WTC11 (cell line): ENCODE data around the gene PAN3. TPM values are rescaled to one million over a fixed set of nuclear protein-coding genes. Genes with fewer than 3 reads are reported as not detected.

Experiments used
- ATAC-seq: fragments of 200-7000 bp; cut with Tn5 transposase; 2 replicates; pipeline ENCODE4 v1.10.0; 2021; ENCODE audit warnings: mild to moderate bottlenecking, moderate library complexity
- CTCF ChIA-PET: fragments of 300-600 bp; sonication (Branson Sonifier 250); formaldehyde crosslinking; loops from one replicate; lab custom pipeline; 2021; ENCODE audit warnings: antibody characterized with exemption; lab: Charles Lee
- POLR2A ChIA-PET: fragments of 350-600 bp; sonication (Branson Sonifier 250); formaldehyde crosslinking; loops from one replicate; lab custom pipeline; 2021; ENCODE audit warnings: antibody characterized with exemption; lab: Charles Lee
- DNase-seq: peaks from one replicate; pipeline ENCODE4 v3.0.0; 2021; ENCODE audit warnings: low spot score
- H3K27ac Mint-ChIP-seq: 2 replicates; pipeline ENCODE4 v1.8.0; 2021; ENCODE audit warnings: mixed read lengths
- H3K27me3 Mint-ChIP-seq: 2 replicates; pipeline ENCODE4 v1.8.0; 2021; ENCODE audit warnings: low read depth, mild to moderate bottlenecking, moderate library complexity, mixed read lengths
- H3K36me3 Mint-ChIP-seq: 2 replicates; pipeline ENCODE4 v1.8.0; 2021; ENCODE audit warnings: mixed read lengths
- H3K4me1 Mint-ChIP-seq: 2 replicates; pipeline ENCODE4 v1.8.0; 2022; ENCODE audit warnings: mixed read lengths
- H3K4me3 Mint-ChIP-seq: 2 replicates; pipeline ENCODE4 v1.8.0; 2021; ENCODE audit warnings: mild to moderate bottlenecking, moderate library complexity, mixed read lengths
- H3K9me3 Mint-ChIP-seq: 2 replicates; pipeline ENCODE4 v1.8.0; 2021; ENCODE audit warnings: mixed read lengths
- CTCF ChIP-seq: fragments of 200-600 bp; IDR thresholded peaks from 2 replicates; pipeline ENCODE4 v1.8.0; 2022; ENCODE audit warnings: antibody characterized with exemption
- ELF4 ChIP-seq: sonication (generic); formaldehyde crosslinking; IDR thresholded peaks from 2 replicates; pipeline ENCODE4 v1.8.1; 2022; ENCODE audit warnings: low read depth, mild to moderate bottlenecking, moderate library complexity, missing genetic modification reagents
- ERG ChIP-seq: fragments of 250-450 bp; sonication (Bioruptor Pico); IDR thresholded peaks from 2 replicates; pipeline ENCODE4 v1.8.0; 2021; ENCODE audit warnings: mild to moderate bottlenecking
- ESRRA ChIP-seq: sonication (generic); formaldehyde crosslinking; IDR thresholded peaks from 2 replicates; pipeline ENCODE4 v1.8.1; 2022; ENCODE audit warnings: mild to moderate bottlenecking, missing genetic modification reagents, borderline replicate concordance
- FOXP1 ChIP-seq: sonication (generic); formaldehyde crosslinking; IDR thresholded peaks from 2 replicates; pipeline ENCODE4 v1.8.0; 2022; ENCODE audit warnings: missing genetic modification reagents, mild to moderate bottlenecking, moderate library complexity, borderline replicate concordance
- HMGA2 ChIP-seq: fragments of 250-450 bp; sonication (Bioruptor Pico); IDR thresholded peaks from 2 replicates; pipeline ENCODE4 v1.4.0; 2021; ENCODE audit warnings: mild to moderate bottlenecking, moderate library complexity
- IRF2 ChIP-seq: sonication (generic); formaldehyde crosslinking; IDR thresholded peaks from 2 replicates; pipeline ENCODE4 v1.8.0; 2022; ENCODE audit warnings: low read depth, missing genetic modification reagents, borderline replicate concordance
- MAX ChIP-seq: sonication (generic); formaldehyde crosslinking; IDR thresholded peaks from 2 replicates; pipeline ENCODE4 v1.8.0; 2022; ENCODE audit warnings: mild to moderate bottlenecking, missing genetic modification reagents
- NFE2L1 ChIP-seq: sonication (generic); formaldehyde crosslinking; IDR thresholded peaks from 2 replicates; pipeline ENCODE4 v1.8.1; 2023; ENCODE audit warnings: missing genetic modification reagents
- NFYB ChIP-seq: sonication (generic); formaldehyde crosslinking; conservative IDR thresholded peaks from 2 replicates; pipeline ENCODE4 v1.8.0; 2022; ENCODE audit warnings: low read depth, missing genetic modification reagents
- NR1H2 ChIP-seq: sonication (generic); formaldehyde crosslinking; IDR thresholded peaks from 2 replicates; pipeline ENCODE4 v1.9.0; 2021; ENCODE audit warnings: mild to moderate bottlenecking, moderate library complexity, missing genetic modification reagents
- NR3C1 ChIP-seq: sonication (generic); formaldehyde crosslinking; conservative IDR thresholded peaks from 2 replicates; pipeline ENCODE4 v1.8.1; 2023; ENCODE audit warnings: low read depth, mild to moderate bottlenecking, missing genetic modification reagents
- PRRX2 ChIP-seq: fragments of 250-450 bp; sonication (Bioruptor Pico); IDR thresholded peaks from 2 replicates; pipeline ENCODE4 v1.8.0; 2021; ENCODE audit warnings: mild to moderate bottlenecking
- RELA ChIP-seq: sonication (generic); formaldehyde crosslinking; IDR thresholded peaks from 2 replicates; pipeline ENCODE4 v1.8.1; 2022; ENCODE audit warnings: missing genetic modification reagents, mild to moderate bottlenecking, borderline replicate concordance
- SMAD3 ChIP-seq: sonication (generic); formaldehyde crosslinking; IDR thresholded peaks from 2 replicates; pipeline ENCODE4 v1.8.0; 2022; ENCODE audit warnings: missing genetic modification reagents, mild to moderate bottlenecking, borderline replicate concordance
- SOX15 ChIP-seq: fragments of 250-450 bp; sonication (Bioruptor Pico); IDR thresholded peaks from 2 replicates; pipeline ENCODE4 v1.9.0; 2021; ENCODE audit warnings: mild to moderate bottlenecking
- SP1 ChIP-seq: sonication (generic); formaldehyde crosslinking; conservative IDR thresholded peaks from 2 replicates; pipeline ENCODE4 v1.8.1; 2022; ENCODE audit warnings: missing genetic modification reagents
- STAT6 ChIP-seq: sonication (generic); formaldehyde crosslinking; conservative IDR thresholded peaks from 2 replicates; pipeline ENCODE4 v1.8.1; 2023; ENCODE audit warnings: mild to moderate bottlenecking, low read depth, missing genetic modification reagents, moderate library complexity
- ZBTB21 ChIP-seq: sonication (generic); formaldehyde crosslinking; IDR thresholded peaks from 2 replicates; pipeline ENCODE4 v1.8.1; 2023; ENCODE audit warnings: mild to moderate bottlenecking, missing genetic modification reagents, borderline replicate concordance
- ZBTB43 ChIP-seq: sonication (generic); formaldehyde crosslinking; IDR thresholded peaks from 2 replicates; pipeline ENCODE4 v1.8.1; 2023; ENCODE audit warnings: mild to moderate bottlenecking, missing genetic modification reagents
- ZNF219 ChIP-seq: sonication (generic); formaldehyde crosslinking; IDR thresholded peaks from 2 replicates; pipeline ENCODE4 v1.8.0; 2023; ENCODE audit warnings: missing genetic modification reagents, mild to moderate bottlenecking, borderline replicate concordance
- ZNF232 ChIP-seq: sonication (generic); formaldehyde crosslinking; IDR thresholded peaks from 2 replicates; pipeline ENCODE4 v1.8.0; 2022; ENCODE audit warnings: mild to moderate bottlenecking, missing genetic modification reagents
- ZNF396 ChIP-seq: fragments of 250-450 bp; sonication (Bioruptor Pico); IDR thresholded peaks from 2 replicates; pipeline ENCODE4 v1.8.0; 2021; ENCODE audit warnings: mild to moderate bottlenecking, moderate library complexity, borderline replicate concordance
- total RNA-seq: library from RNA; stranded (reverse); gene quantifications from 3 replicates; pipeline ENCODE4 v1.2.3, GENCODE V29; 2021

PAN3 gene
- total RNA-seq, 1 experiment from 2014 or later: 37.8 TPM

- TF ChIP-seq NFE2L1: no peak
- no peak for TF ChIP-seq NR3C1
- TF ChIP-seq NFYB (CRISPR knock-in tag): no peak
- no peak for TF ChIP-seq NR1H2 (CRISPR knock-in tag)
- TF ChIP-seq ERG (CRISPR knock-in tag): no peak
- TF ChIP-seq MAX (CRISPR knock-in tag): no peak
- no peak for TF ChIP-seq ZBTB43 (CRISPR knock-in tag)
- TF ChIP-seq HMGA2 (CRISPR knock-in tag): no peak
- no peak for TF ChIP-seq CTCF
- no peak for TF ChIP-seq ZNF219 (CRISPR knock-in tag)
Observed at GRCh38 chr13:28318496-28318895, 180.2 kb downstream of the PAN3 start (continued).

GRCh38 chr13:28319528-28319927 lies 181.2 kb downstream of the PAN3 start:
- ATAC-seq (no peak), DNase-seq (no peak)
- no peak overlapping the region for H3K4me3 Mint-ChIP-seq
- TF ChIP-seq IRF2 (CRISPR knock-in tag): no peak
- no peak for TF ChIP-seq SMAD3 (CRISPR knock-in tag)
- TF ChIP-seq RELA (CRISPR knock-in tag): no peak
- no peak for TF ChIP-seq STAT6 (CRISPR knock-in tag)
- TF ChIP-seq ZNF232 (CRISPR knock-in tag): no peak
- TF ChIP-seq NR3C1: no peak
- TF ChIP-seq FOXP1: no peak
- TF ChIP-seq PRRX2: no peak
- no peak for TF ChIP-seq NFE2L1
- TF ChIP-seq SP1 (CRISPR knock-in tag): no peak
- TF ChIP-seq ZBTB21 (CRISPR knock-in tag): no peak
- TF ChIP-seq ZBTB43 (CRISPR knock-in tag): no peak
- TF ChIP-seq ELF4 (CRISPR knock-in tag): no peak
- no peak for TF ChIP-seq ESRRA (CRISPR knock-in tag)
- TF ChIP-seq SOX15: no peak
- no peak for TF ChIP-seq ZNF396 (CRISPR knock-in tag)
- H3K27ac Mint-ChIP-seq: no peak overlapping the region; the same call in 1 of the 2 replicates
- ChIA-PET POLR2A (no interaction called here), CTCF (interaction anchor here (1.1 kb wide), 1 partner anchor 477 kb away, joined by 3 read pairs; no protein-coding TSS in a partner anchor)
- no peaks in the 10 kb centered on the region for H3K9me3 Mint-ChIP-seq
- H3K36me3 Mint-ChIP-seq: peaks cover 38% of the 10 kb centered on the region
- peaks cover 3% of the 10 kb centered on the region; the same call in 1 of the 2 replicates for H3K4me1 Mint-ChIP-seq
- no peaks in the 10 kb centered on the region for H3K27me3 Mint-ChIP-seq
